NT2/D1 (cell line): ENCODE results near the gene HOXD10.

Source experiments
- SUZ12 ChIP-seq: IDR thresholded peaks from 2 replicates; pipeline ENCODE4 v1.6.1; 2011; ENCODE audit not compliant: insufficient read length, insufficient read depth; ENCODE audit errors: extremely low read depth
- YY1 ChIP-seq: IDR thresholded peaks from 2 replicates; pipeline ENCODE4 v1.6.1; 2011; ENCODE audit not compliant: insufficient read length, insufficient read depth
- ZNF274 ChIP-seq: IDR thresholded peaks from 2 replicates; pipeline ENCODE4 v1.6.1; 2011; ENCODE audit warnings: mild to moderate bottlenecking, low read depth, low read length

- TF ChIP-seq SUZ12: peak; percentile 97
- TF ChIP-seq YY1: no peak
- no peak for TF ChIP-seq ZNF274
Observed at GRCh38 chr2:176157499-176158185, 41.1 kb downstream of the HOXD10 start.
